Upper lobe of left lung (tissue), 4 donors: ENCODE results near the gene SCGB3A1.

Experiments used
- EP300 ChIP-seq, 4 donors: sonication (generic); formaldehyde crosslinking; IDR thresholded peaks; one replicate each; pipeline ENCODE4 v1.5.1; 2017; ENCODE audit warnings: antibody characterized with exemption in 4 of 4, control low read depth in 2 of 4
- POLR2AphosphoS5 ChIP-seq, 2 donors: sonication (generic); formaldehyde crosslinking; IDR thresholded peaks; one replicate each; pipeline ENCODE4 v1.5.1; 2017; ENCODE audit warnings: antibody characterized with exemption in 2 of 2
- TF ChIP-seq, protein P1 (sequence below), 6 experiments: fragments of 450-650 bp in 4 of 6; fragments of 200-600 bp in 2 of 6; sonication (generic) in 2 of 6; IDR thresholded peaks; one replicate each; pipeline ENCODE4 v1.5.1; 2016 to 2019; ENCODE audit warnings: antibody characterized with exemption in 6 of 6

GRCh38 chr5:180603076-180603594 is 11.8 kb upstream of the SCGB3A1 start:
- TF ChIP-seq, protein P1, sequence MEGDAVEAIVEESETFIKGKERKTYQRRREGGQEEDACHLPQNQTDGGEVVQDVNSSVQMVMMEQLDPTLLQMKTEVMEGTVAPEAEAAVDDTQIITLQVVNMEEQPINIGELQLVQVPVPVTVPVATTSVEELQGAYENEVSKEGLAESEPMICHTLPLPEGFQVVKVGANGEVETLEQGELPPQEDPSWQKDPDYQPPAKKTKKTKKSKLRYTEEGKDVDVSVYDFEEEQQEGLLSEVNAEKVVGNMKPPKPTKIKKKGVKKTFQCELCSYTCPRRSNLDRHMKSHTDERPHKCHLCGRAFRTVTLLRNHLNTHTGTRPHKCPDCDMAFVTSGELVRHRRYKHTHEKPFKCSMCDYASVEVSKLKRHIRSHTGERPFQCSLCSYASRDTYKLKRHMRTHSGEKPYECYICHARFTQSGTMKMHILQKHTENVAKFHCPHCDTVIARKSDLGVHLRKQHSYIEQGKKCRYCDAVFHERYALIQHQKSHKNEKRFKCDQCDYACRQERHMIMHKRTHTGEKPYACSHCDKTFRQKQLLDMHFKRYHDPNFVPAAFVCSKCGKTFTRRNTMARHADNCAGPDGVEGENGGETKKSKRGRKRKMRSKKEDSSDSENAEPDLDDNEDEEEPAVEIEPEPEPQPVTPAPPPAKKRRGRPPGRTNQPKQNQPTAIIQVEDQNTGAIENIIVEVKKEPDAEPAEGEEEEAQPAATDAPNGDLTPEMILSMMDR (IDR thresholded peaks at IDR 0.05): no peak
- TF ChIP-seq POLR2AphosphoS5 (IDR thresholded peaks at IDR 0.05): no peak
- no peak for TF ChIP-seq EP300 (IDR thresholded peaks at IDR 0.05)
